ENCODE results near the gene GDF7. TPM values are rescaled to one million over a fixed set of nuclear protein-coding genes. Genes with fewer than 3 reads are reported as not detected.

Gene GDF7
- total and polyA plus RNA-seq, 12 donors, result 0.10 to 1.2 (median 0.58) TPM

GRCh38 chr2:20629581-20630171 lies 37.3 kb upstream of the GDF7 start:
- H3K27ac ChIP-seq, result no peak overlapping the region
- ATAC-seq (no peak), DNase-seq (no peak)
- TF ChIP-seq CTCF (IDR thresholded peaks at IDR 0.05), result no peak
- peaks cover 22 to 50% (median 46%) of the 10 kb centered on the region in 9 donors for H3K4me1 ChIP-seq
- intact Hi-C loops (cut with DNase I), result loop anchor here in 4 of 10 donors (5.0 to 10.0 kb wide), 4 partner anchors 32 to 105 kb away; no protein-coding TSS in a partner anchor
- no peaks in the 10 kb centered on the region for H3K9me3 ChIP-seq
- no peaks in the 10 kb centered on the region for H3K27me3 ChIP-seq
- no peak overlapping the region for H3K4me3 ChIP-seq
- WGBS, 2 donors, result 86 to 88% methylated on average over 12 of the region's 12 CpGs
- peaks cover 0 to 39% (median 5%) of the 10 kb centered on the region in 9 donors for H3K36me3 ChIP-seq

GRCh38 chr2:20630967-20631366 lies 36.0 kb upstream of the GDF7 start:
- Histone ChIP-seq H3K9me3 (no peaks in the 10 kb centered on the region), H3K27me3 (no peaks in the 10 kb centered on the region), H3K36me3 (peaks cover 0 to 41% (median 0%) of the 10 kb centered on the region in 9 donors), H3K27ac (no peak overlapping the region), H3K4me3 (no peak overlapping the region), H3K4me1 (peaks cover 30 to 51% (median 45%) of the 10 kb centered on the region in 9 donors)
- TF ChIP-seq CTCF (IDR thresholded peaks at IDR 0.05), result no peak
- intact Hi-C loops (cut with DNase I), result loop anchor here in 4 of 10 donors (5.0 to 10.0 kb wide), 4 partner anchors 34 to 106 kb away; no protein-coding TSS in a partner anchor
- WGBS, 2 donors, result 96 to 97% methylated on average over 4 of the region's 4 CpGs
- DNase-seq, result no peak
- no peak for ATAC-seq

- TF ChIP-seq CTCF (IDR thresholded peaks at IDR 0.05), result no peak
- WGBS, 2 donors, result 90 to 94% methylated on average over 6 of the region's 6 CpGs
- intact Hi-C loops (cut with DNase I), result loop anchor here in 4 of 10 donors (5.0 to 10.0 kb wide), 4 partner anchors 34 to 107 kb away; no protein-coding TSS in a partner anchor
Measured at GRCh38 chr2:20631617-20632307, 35.2 kb upstream of the GDF7 start.

GRCh38 chr2:20632446-20632990 lies 34.4 kb upstream of the GDF7 start:
- Histone ChIP-seq H3K4me3 (no peak overlapping the region), H3K9me3 (no peaks in the 10 kb centered on the region), H3K27ac (no peak overlapping the region), H3K27me3 (no peaks in the 10 kb centered on the region), H3K36me3 (peaks cover 0 to 56% (median 0%) of the 10 kb centered on the region in 9 donors), H3K4me1 (peaks cover 27 to 50% (median 39%) of the 10 kb centered on the region in 9 donors)
- no peak for TF ChIP-seq CTCF (IDR thresholded peaks at IDR 0.05)
- no peak for DNase-seq
- intact Hi-C loops (cut with DNase I), result loop anchor here in 4 of 10 donors (5.0 to 10.0 kb wide), 4 partner anchors 35 to 108 kb away; no protein-coding TSS in a partner anchor
- WGBS, 2 donors, result 94 to 95% methylated on average over 7 of the region's 7 CpGs
- ATAC-seq, result no peak

More at GRCh38 chr2:20631617-20632307, 35.2 kb upstream of the GDF7 start:
- no peak overlapping the region for H3K27ac ChIP-seq
- no peaks in the 10 kb centered on the region for H3K9me3 ChIP-seq
- H3K36me3 ChIP-seq, result peaks cover 0 to 49% (median 0%) of the 10 kb centered on the region in 9 donors
- ATAC-seq (no peak), DNase-seq (no peak)
- H3K4me3 ChIP-seq, result no peak overlapping the region
- no peaks in the 10 kb centered on the region for H3K27me3 ChIP-seq
- H3K4me1 ChIP-seq, result peaks cover 32 to 50% (median 44%) of the 10 kb centered on the region in 9 donors
